Parathyroid adenoma (tissue), 2 donors: ENCODE data around the gene SDK2.

ENCODE experiments used
- H2AFZ ChIP-seq: fragments of 300-600 bp; sonication (generic); one replicate; pipeline ENCODE4 v1.7.0; 2017; ENCODE audit warnings: antibody characterized with exemption, mild to moderate bottlenecking
- H3K27ac ChIP-seq: fragments of 300-600 bp; sonication (generic); one replicate; pipeline ENCODE4 v1.7.0; 2017
- H3K27me3 ChIP-seq: fragments of 300-600 bp; sonication (generic); one replicate; pipeline ENCODE4 v1.7.0; 2017; ENCODE audit warnings: low read length; ENCODE audit not compliant: control insufficient read depth, insufficient read depth
- H3K36me3 ChIP-seq: fragments of 300-600 bp; sonication (generic); one replicate; pipeline ENCODE4 v1.7.0; 2017; ENCODE audit warnings: low read length; ENCODE audit not compliant: control insufficient read depth, insufficient read depth
- H3K4me1 ChIP-seq: fragments of 300-600 bp; sonication (generic); one replicate; pipeline ENCODE4 v1.7.0; 2017; ENCODE audit warnings: control low read depth
- H3K4me2 ChIP-seq: fragments of 300-600 bp; sonication (generic); one replicate; pipeline ENCODE4 v1.7.0; 2017; ENCODE audit warnings: low read length
- H3K4me3 ChIP-seq: fragments of 300-600 bp; sonication (generic); one replicate; pipeline ENCODE4 v1.7.0; 2017; ENCODE audit warnings: low read depth, low read length
- H3K79me2 ChIP-seq: fragments of 300-600 bp; sonication (generic); one replicate; pipeline ENCODE4 v1.7.0; 2017; ENCODE audit warnings: control low read depth
- H3K9ac ChIP-seq: fragments of 300-600 bp; sonication (generic); one replicate; pipeline ENCODE4 v1.7.0; 2017; ENCODE audit warnings: mild to moderate bottlenecking
- H3K9me3 ChIP-seq: fragments of 300-600 bp; sonication (generic); one replicate; pipeline ENCODE4 v1.7.0; 2017; ENCODE audit warnings: low read length; ENCODE audit not compliant: control insufficient read depth
- CTCF ChIP-seq: fragments of 300-600 bp; sonication (generic); IDR thresholded peaks from one replicate; pipeline ENCODE4 v1.7.0; 2017; ENCODE audit warnings: antibody characterized with exemption, mild to moderate bottlenecking
- donor health status: primary hyperparathyroidism.

The SDK2 gene

GRCh38 chr17:73562896-73563295 is 81.3 kb downstream of the SDK2 start:
- H3K27me3 ChIP-seq, result no peaks in the 10 kb centered on the region
- H3K4me2 ChIP-seq, result no peak overlapping the region
- no peaks in the 10 kb centered on the region for H3K79me2 ChIP-seq
- H3K4me1 ChIP-seq, result no peaks in the 10 kb centered on the region
- TF ChIP-seq CTCF, result no peak
- H3K9me3 ChIP-seq, result no peaks in the 10 kb centered on the region
- no peaks in the 10 kb centered on the region for H3K36me3 ChIP-seq
- H3K4me3 ChIP-seq, result no peak overlapping the region
- H3K9ac ChIP-seq, result no peak overlapping the region
- H3K27ac ChIP-seq, result no peak overlapping the region
- H2AFZ ChIP-seq, result no peak overlapping the region

GRCh38 chr17:73561111-73561510 is 83.1 kb downstream of the SDK2 start:
- Histone ChIP-seq H3K27ac (no peak overlapping the region), H3K79me2 (no peaks in the 10 kb centered on the region), H3K4me3 (no peak overlapping the region), H3K27me3 (no peaks in the 10 kb centered on the region), H3K9me3 (no peaks in the 10 kb centered on the region), H2AFZ (no peak overlapping the region), H3K36me3 (no peaks in the 10 kb centered on the region), H3K9ac (no peak overlapping the region), H3K4me2 (no peak overlapping the region), H3K4me1 (no peaks in the 10 kb centered on the region)
- no peak for TF ChIP-seq CTCF

- no peak overlapping the region for H3K4me2 ChIP-seq
- no peaks in the 10 kb centered on the region for H3K27me3 ChIP-seq
- no peaks in the 10 kb centered on the region for H3K4me1 ChIP-seq
- no peaks in the 10 kb centered on the region for H3K36me3 ChIP-seq
- no peak overlapping the region for H3K27ac ChIP-seq
- no peak for TF ChIP-seq CTCF
- no peak overlapping the region for H3K4me3 ChIP-seq
- no peaks in the 10 kb centered on the region for H3K9me3 ChIP-seq
- no peaks in the 10 kb centered on the region for H3K79me2 ChIP-seq
- no peak overlapping the region for H2AFZ ChIP-seq
- no peak overlapping the region for H3K9ac ChIP-seq
Measured at GRCh38 chr17:73560661-73561060, 83.6 kb downstream of the SDK2 start.

GRCh38 chr17:73559532-73559931 is 84.7 kb downstream of the SDK2 start:
- H3K27me3 ChIP-seq, result no peaks in the 10 kb centered on the region
- no peaks in the 10 kb centered on the region for H3K79me2 ChIP-seq
- H3K4me2 ChIP-seq, result no peak overlapping the region
- H3K4me1 ChIP-seq, result no peaks in the 10 kb centered on the region
- no peak overlapping the region for H2AFZ ChIP-seq
- no peaks in the 10 kb centered on the region for H3K36me3 ChIP-seq
- H3K4me3 ChIP-seq, result no peak overlapping the region
- TF ChIP-seq CTCF, result no peak
- no peaks in the 10 kb centered on the region for H3K9me3 ChIP-seq
- H3K27ac ChIP-seq, result no peak overlapping the region
- H3K9ac ChIP-seq, result no peak overlapping the region

GRCh38 chr17:73555199-73555960 is 88.9 kb downstream of the SDK2 start:
- H3K36me3 ChIP-seq, result no peaks in the 10 kb centered on the region
- H3K9ac ChIP-seq, result no peak overlapping the region
- no peaks in the 10 kb centered on the region for H3K9me3 ChIP-seq
- no peak for TF ChIP-seq CTCF
- no peaks in the 10 kb centered on the region for H3K27me3 ChIP-seq
- no peak overlapping the region for H3K4me2 ChIP-seq
- no peaks in the 10 kb centered on the region for H3K79me2 ChIP-seq
- H2AFZ ChIP-seq, result no peak overlapping the region
- H3K27ac ChIP-seq, result no peak overlapping the region
- H3K4me3 ChIP-seq, result no peak overlapping the region
- H3K4me1 ChIP-seq, result no peaks in the 10 kb centered on the region
